Ovary (tissue), 9 donors: Measurements from ENCODE around the gene TICAM2. TPM values are rescaled to one million over a fixed set of nuclear protein-coding genes. Genes with fewer than 3 reads are reported as not detected.

ENCODE experiments used
- DNase-seq, 5 donors: peaks; one replicate each; pipeline ENCODE4 v3.0.0-alpha.2; 2019 to 2020
- H3K27ac ChIP-seq, 2 donors: fragments of 200-600 bp; one replicate each; pipeline versions ENCODE4 v1.5.1 to v1.8.0; 2019 to 2022
- H3K27me3 ChIP-seq: fragments of 200-600 bp; one replicate; pipeline ENCODE4 v1.8.0; 2022
- H3K36me3 ChIP-seq: fragments of 200-600 bp; sonication (generic); one replicate; pipeline ENCODE4 v1.5.1; 2019
- H3K4me1 ChIP-seq: one replicate; pipeline ENCODE4 v1.8.1; 2013; ENCODE audit warnings: mild to moderate bottlenecking, moderate library complexity; ENCODE audit not compliant: insufficient read depth
- H3K4me3 ChIP-seq: fragments of 200-600 bp; sonication (generic); one replicate; pipeline ENCODE4 v1.5.1; 2017
- H3K9me3 ChIP-seq, 2 donors: fragments of 200-600 bp in 1 of 2; sonication (generic) in 1 of 2; one replicate each; pipeline versions ENCODE4 v1.5.1 to v1.8.1; 2013 to 2019; ENCODE audit warnings: mild to moderate bottlenecking in 1 of 2, moderate library complexity in 1 of 2
- CTCF ChIP-seq, 3 donors: fragments of 450-650 bp in 2 of 3; fragments of 200-600 bp in 1 of 3; IDR thresholded peaks; one replicate each; pipeline versions ENCODE4 v1.5.1 to v1.8.0; 2016 to 2022; ENCODE audit warnings: antibody characterized with exemption in 3 of 3, mild to moderate bottlenecking in 1 of 3
- EP300 ChIP-seq: sonication (generic); formaldehyde crosslinking; IDR thresholded peaks from one replicate; pipeline ENCODE4 v1.6.1; 2017; ENCODE audit warnings: antibody characterized with exemption
- POLR2A ChIP-seq: fragments of 450-650 bp; IDR thresholded peaks from one replicate; pipeline ENCODE4 v1.6.1; 2017; ENCODE audit warnings: antibody characterized with exemption, mild to moderate bottlenecking, moderate library complexity
- WGBS, 3 donors: extraction: QIAGEN DNeasy Blood & Tissue Kit in 1 of 3; methylation state at CpG; one replicate each; pipeline versions ENCODE4 v1.1.5 to v1.1.7; 2013 to 2017; 5-methylcytosine and 5-hydroxymethylcytosine counted together
- intact Hi-C, 4 donors: fragments of 100-400 bp; cut with DNase I; formaldehyde crosslinking; loops; one replicate each; pipeline versions ENCODE4 v1.11.0 to v1.15.1; 2022 to 2023
- polyA plus RNA-seq, 2 donors: library from polyadenylated mRNA; stranded (reverse); fragments of 200-250 nt in 1 of 2; fragments of 350-450 nt in 1 of 2; fragmentation: Illumina TruSeq in 1 of 2; extraction: RNeasy Lipid Tissue Mini Kit (QIAGEN cat#74804) in 1 of 2; gene quantifications; one replicate each; pipeline ENCODE4 v1.2.3, GENCODE V29; 2013 to 2014
- total RNA-seq, 7 donors: library from RNA; depleted of rRNA in 2 of 7; stranded (reverse); fragments of >200 nt in 2 of 7; fragmentation: NEBNext Ultra II Directional in 3 of 7; extraction: Animal tissue kit (Norgen Biotek cat#: 25700) in 3 of 7; gene quantifications; one replicate each; pipeline versions ENCODE4 v1.1.0 to v1.2.4, GENCODE V29; 2016 to 2023
- donor health status: DM: no; HTN: no; CAD: no; lungs with moderate emphysema.
- donor health status: DM: no; HTN: no; CAD: no.
- donor health status: Bipolar disorder and iron deficiency.
- donor health status: DM: yes; HTN: yes; CAD: no.
- donor health status: DM: no; HTN: no; CAD: no.
- donor health status: DM: yes; HTN: yes; CAD: no.

The TICAM2 gene
- total and polyA plus RNA-seq, 9 donors: 1.0 to 6.4 (median 4.0) TPM

GRCh38 chr5:115558388-115558956, 43.8 kb downstream of the TICAM2 start:
- H3K27ac ChIP-seq: no peak overlapping the region
- TF ChIP-seq CTCF (IDR thresholded peaks at IDR 0.05) (no peak), EP300 (no peak), POLR2A (no peak)
- no peaks in the 10 kb centered on the region for H3K27me3 ChIP-seq
- peak in 2 of 5 donors; percentile 36 to 45 for DNase-seq
- intact Hi-C loops: no loop called here
- H3K36me3 ChIP-seq: no peaks in the 10 kb centered on the region
- 25 to 33% (median 31%) methylated on average over 4 of the region's 4 CpGs for WGBS, 3 donors
- H3K9me3 ChIP-seq: no peaks in the 10 kb centered on the region
- H3K4me1 ChIP-seq: no peaks in the 10 kb centered on the region
- H3K4me3 ChIP-seq: no peak overlapping the region

- WGBS, 3 donors: 64 to 68% (median 64%) methylated on average over 3 of the region's 3 CpGs
- Histone ChIP-seq H3K27ac (no peak overlapping the region), H3K4me3 (no peak overlapping the region), H3K36me3 (no peaks in the 10 kb centered on the region), H3K9me3 (no peaks in the 10 kb centered on the region), H3K27me3 (no peaks in the 10 kb centered on the region), H3K4me1 (no peaks in the 10 kb centered on the region)
- intact Hi-C loops: no loop called here
- TF ChIP-seq POLR2A (no peak), EP300 (no peak)
- DNase-seq: no peak
Observed at GRCh38 chr5:115557667-115558387, 44.5 kb downstream of the TICAM2 start.

GRCh38 chr5:115556276-115556675, 46.0 kb downstream of the TICAM2 start:
- 89 to 96% (median 89%) methylated on average over 2 of the region's 2 CpGs for WGBS, 3 donors
- no peaks in the 10 kb centered on the region for H3K9me3 ChIP-seq
- intact Hi-C loops: no loop called here
- no peaks in the 10 kb centered on the region for H3K27me3 ChIP-seq
- DNase-seq: no peak
- TF ChIP-seq CTCF (IDR thresholded peaks at IDR 0.05): no peak
- no peak for TF ChIP-seq EP300
- TF ChIP-seq POLR2A: no peak
- H3K4me3 ChIP-seq: no peak overlapping the region
- H3K4me1 ChIP-seq: no peaks in the 10 kb centered on the region
- no peak overlapping the region for H3K27ac ChIP-seq
- no peaks in the 10 kb centered on the region for H3K36me3 ChIP-seq

GRCh38 chr5:115555084-115555633, 47.1 kb downstream of the TICAM2 start:
- no peaks in the 10 kb centered on the region for H3K36me3 ChIP-seq
- DNase-seq: no peak
- no peak overlapping the region for H3K27ac ChIP-seq
- H3K4me3 ChIP-seq: no peak overlapping the region
- no peaks in the 10 kb centered on the region for H3K9me3 ChIP-seq
- no peaks in the 10 kb centered on the region for H3K4me1 ChIP-seq
- no peaks in the 10 kb centered on the region for H3K27me3 ChIP-seq
- whole genome bisulfite sequencing, 3 donors: 86 to 91% (median 90%) methylated on average over 4 of the region's 4 CpGs
- intact Hi-C loops: no loop called here
- TF ChIP-seq POLR2A (no peak), CTCF (IDR thresholded peaks at IDR 0.05) (no peak), EP300 (no peak)

- WGBS, 3 donors: 90 to 96% (median 93%) methylated on average over 4 of the region's 4 CpGs
- H3K36me3 ChIP-seq: no peaks in the 10 kb centered on the region
- no peaks in the 10 kb centered on the region for H3K27me3 ChIP-seq
- no peak overlapping the region for H3K4me3 ChIP-seq
- TF ChIP-seq EP300: no peak
- no peak for TF ChIP-seq CTCF (IDR thresholded peaks at IDR 0.05)
- TF ChIP-seq POLR2A: no peak
- no peak for DNase-seq
- no peaks in the 10 kb centered on the region for H3K9me3 ChIP-seq
- intact Hi-C loops: no loop called here
- H3K4me1 ChIP-seq: no peaks in the 10 kb centered on the region
- H3K27ac ChIP-seq: no peak overlapping the region
Observed at GRCh38 chr5:115553082-115553481, 49.2 kb downstream of the TICAM2 start.
